RWPE1 (cell line): Measurements from ENCODE around the gene HNRNPU.

Experiments
- CTCF ChIA-PET: fragments of 350-600 bp; sonication (Branson Sonifier 250); formaldehyde crosslinking; extraction: SDS; loops from one replicate; lab custom pipeline; 2021; lab: Yijun Ruan, JAX
- POLR2A ChIA-PET: fragments of 400-600 bp; formaldehyde crosslinking; extraction: SDS; loops from one replicate; lab custom pipeline; 2020; ENCODE audit warnings: antibody characterized with exemption; ENCODE audit not compliant: low non-redundant PET; lab: Yijun Ruan, JAX
- DNase-seq: peaks from one replicate; pipeline ENCODE4 v3.0.0; 2012; ENCODE audit warnings: low spot score
- H3K27ac ChIP-seq: fragments of 450-650 bp; 2 replicates; pipeline ENCODE4 v1.5.1; 2017
- TF ChIP-seq, protein P1 (sequence below): fragments of 450-650 bp; conservative IDR thresholded peaks from 2 replicates; pipeline ENCODE4 v1.5.1; 2017; ENCODE audit warnings: low read depth, mild to moderate bottlenecking

The HNRNPU gene

DNA sequence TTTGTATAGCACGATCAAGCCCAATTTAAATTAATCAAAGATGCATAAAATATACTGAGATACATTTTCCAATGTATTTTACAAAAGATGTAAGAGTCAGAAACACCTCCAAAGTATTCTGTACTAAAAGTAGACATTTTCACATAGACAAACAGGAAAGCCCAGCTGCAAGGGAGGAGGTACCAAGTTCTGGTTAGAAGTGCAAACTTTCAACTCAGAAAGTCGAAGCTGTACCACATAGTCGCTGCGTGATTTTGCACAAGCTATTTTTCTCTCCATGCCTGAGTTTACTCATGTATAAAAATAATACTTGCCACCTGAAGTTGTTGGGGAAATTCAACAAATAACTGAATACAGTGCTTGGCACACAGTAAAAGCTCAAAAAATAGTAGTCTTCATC, 5.6 kb upstream of the HNRNPU start:
- no peak for DNase-seq

DNA sequence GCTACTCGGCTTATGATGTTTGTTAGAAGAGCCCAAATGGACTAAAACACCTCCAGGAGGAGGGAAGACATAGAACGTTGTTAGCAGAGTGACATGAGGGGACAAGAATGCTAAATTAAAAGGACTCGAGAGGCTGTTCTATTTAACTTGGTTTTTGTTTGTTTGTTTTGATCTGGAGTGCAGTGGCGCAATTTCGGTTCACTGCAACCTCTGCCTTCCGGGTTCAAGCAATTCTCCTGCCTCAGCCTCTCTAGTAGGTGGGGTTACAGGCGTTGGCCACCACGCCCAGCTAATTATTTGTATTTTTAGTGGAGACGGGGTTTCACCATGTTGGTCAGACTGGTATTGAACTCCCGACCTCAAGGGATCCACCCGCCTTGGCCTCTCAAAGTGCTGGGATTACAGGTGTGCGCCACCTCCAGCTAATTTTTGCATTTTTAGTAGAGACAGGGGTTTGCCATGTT, 5.1 kb upstream of the HNRNPU start:
- ChIA-PET CTCF (interaction anchor here (0.5 to 2.1 kb wide), 2 partner anchors 174 to 990 kb away, joined by 3 to 6 read pairs; no protein-coding TSS in a partner anchor), POLR2A (no interaction called here)
- H3K27ac ChIP-seq: no peak overlapping the region
- TF ChIP-seq, protein P1, sequence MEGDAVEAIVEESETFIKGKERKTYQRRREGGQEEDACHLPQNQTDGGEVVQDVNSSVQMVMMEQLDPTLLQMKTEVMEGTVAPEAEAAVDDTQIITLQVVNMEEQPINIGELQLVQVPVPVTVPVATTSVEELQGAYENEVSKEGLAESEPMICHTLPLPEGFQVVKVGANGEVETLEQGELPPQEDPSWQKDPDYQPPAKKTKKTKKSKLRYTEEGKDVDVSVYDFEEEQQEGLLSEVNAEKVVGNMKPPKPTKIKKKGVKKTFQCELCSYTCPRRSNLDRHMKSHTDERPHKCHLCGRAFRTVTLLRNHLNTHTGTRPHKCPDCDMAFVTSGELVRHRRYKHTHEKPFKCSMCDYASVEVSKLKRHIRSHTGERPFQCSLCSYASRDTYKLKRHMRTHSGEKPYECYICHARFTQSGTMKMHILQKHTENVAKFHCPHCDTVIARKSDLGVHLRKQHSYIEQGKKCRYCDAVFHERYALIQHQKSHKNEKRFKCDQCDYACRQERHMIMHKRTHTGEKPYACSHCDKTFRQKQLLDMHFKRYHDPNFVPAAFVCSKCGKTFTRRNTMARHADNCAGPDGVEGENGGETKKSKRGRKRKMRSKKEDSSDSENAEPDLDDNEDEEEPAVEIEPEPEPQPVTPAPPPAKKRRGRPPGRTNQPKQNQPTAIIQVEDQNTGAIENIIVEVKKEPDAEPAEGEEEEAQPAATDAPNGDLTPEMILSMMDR: no peak
- DNase-seq: no peak

More for the DNA sequence above, 5.6 kb upstream of the HNRNPU start:
- no peak overlapping the region for H3K27ac ChIP-seq
- CTCF ChIA-PET: interaction anchor here (2.1 kb wide), 1 partner anchor 173 kb away, joined by 6 read pairs; no protein-coding TSS in a partner anchor
- TF ChIP-seq, protein P1: no peak
- POLR2A ChIA-PET: no interaction called here

DNA sequence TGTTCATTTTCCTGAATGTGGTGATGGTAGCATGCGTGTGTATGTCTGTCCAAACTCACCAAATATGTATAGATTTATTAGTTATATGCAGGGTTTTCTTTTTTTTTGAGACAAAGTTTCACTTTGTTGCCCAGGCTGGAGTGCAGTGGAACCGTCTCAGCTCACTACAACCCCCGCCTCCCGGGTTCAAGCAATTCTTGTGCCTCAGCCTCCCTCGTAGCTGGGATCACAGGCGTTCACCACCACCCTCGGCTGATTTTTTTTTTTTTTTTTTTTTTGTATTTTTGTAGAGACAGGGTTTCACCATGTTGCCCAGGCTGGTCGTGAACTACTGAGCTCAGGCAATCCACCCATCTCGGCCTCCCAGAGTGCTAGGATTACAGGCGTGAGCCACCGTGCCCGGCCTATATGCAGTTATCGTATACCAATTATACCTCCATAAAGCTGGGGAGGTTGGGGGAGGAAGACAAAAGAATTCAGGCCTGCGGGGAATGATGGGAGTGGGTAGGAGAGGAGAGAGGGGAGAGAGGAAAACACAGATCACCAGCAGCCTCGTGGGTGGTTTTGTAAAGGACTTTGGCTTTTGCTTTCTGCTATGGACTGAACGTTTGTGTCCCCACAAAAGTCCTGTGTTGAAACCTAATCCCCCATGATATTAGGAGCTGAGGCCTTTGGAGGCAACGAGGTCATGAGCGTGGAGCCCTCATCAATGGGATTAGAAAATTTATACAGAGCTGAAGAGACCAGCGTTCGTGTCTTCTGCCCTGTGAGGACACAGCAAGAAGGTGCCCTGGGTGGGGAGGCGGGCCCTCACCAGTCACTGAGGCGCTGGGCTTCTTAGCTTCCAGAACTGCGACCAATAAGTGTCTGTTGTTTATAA, 4.4 kb upstream of the HNRNPU start:
- CTCF ChIA-PET: interaction anchor here (0.5 to 2.1 kb wide), 3 partner anchors 15 to 990 kb away, joined by 3 to 6 read pairs (median 3); no protein-coding TSS in a partner anchor
- POLR2A ChIA-PET: no interaction called here
- H3K27ac ChIP-seq: no peak overlapping the region
- DNase-seq: no peak
- TF ChIP-seq, protein P1: no peak

DNA sequence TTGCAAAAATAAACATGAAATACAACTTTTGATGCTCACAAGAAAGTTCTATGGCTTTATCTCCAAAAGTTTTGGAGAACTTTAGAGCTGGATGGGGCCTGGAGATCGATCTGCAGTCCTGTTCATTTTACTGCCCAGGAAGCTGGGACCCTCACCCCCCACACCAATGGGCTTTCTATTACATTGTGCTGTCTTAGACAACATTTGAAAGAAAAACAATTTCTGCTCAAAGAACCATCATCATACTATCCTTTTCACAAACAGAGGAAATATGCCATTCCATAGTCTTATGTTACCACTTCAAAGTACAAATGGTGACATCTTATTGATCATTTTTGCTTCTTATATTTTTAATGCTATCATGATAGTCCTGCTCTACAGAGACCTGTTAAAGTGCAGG, 2.0 kb upstream of the HNRNPU start:
- H3K27ac ChIP-seq: no peak overlapping the region
- CTCF ChIA-PET: no interaction called here
- POLR2A ChIA-PET: no interaction called here
- TF ChIP-seq, protein P1: no peak
- no peak for DNase-seq

DNA sequence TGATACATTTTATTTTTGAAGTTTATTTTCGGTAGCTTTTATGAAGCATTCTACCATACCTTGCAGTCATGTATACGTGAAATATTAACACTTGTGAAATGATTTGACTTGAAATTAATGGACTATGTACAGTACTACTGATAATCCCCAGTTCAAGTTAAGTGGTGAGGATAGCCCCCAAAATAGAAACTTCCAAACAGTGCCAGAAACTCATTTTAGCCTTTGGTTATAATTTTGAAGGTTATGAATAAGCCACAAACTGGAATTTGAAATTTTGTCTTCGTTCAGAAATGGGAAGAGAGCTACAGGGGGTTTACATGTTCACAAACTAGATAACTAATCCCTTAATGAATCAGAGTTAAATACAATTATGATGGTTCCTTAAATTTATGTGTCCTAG, 1.5 kb upstream of the HNRNPU start:
- ChIA-PET CTCF (no interaction called here), POLR2A (no interaction called here)
- H3K27ac ChIP-seq: no peak overlapping the region
- TF ChIP-seq, protein P1: no peak
- DNase-seq: no peak

DNA sequence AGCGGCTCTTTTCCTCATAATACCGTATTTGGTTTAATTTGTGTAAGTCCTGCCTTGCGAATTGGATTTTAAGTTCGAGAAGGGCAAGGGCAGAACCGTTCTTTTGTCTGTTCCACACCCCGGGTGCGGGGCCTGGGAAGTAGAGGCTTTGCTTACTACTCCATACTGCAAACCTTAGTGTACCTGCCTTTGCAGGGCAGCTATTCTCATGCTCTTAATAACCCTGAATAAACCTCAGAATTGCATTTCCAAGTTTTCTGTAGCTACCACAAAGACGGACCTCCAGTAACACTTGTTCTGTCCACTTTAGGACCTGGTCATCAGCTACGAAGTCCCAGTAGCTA, 657 bp upstream of the HNRNPU start:
- no peak for DNase-seq
- TF ChIP-seq, protein P1: no peak
- CTCF ChIA-PET: interaction anchor here (0.7 kb wide), 1 partner anchor 19 kb away, joined by 3 read pairs; no protein-coding TSS in a partner anchor
- POLR2A ChIA-PET: interaction anchor here (0.5 kb wide), 1 partner anchor 166 kb away, joined by 3 read pairs; no protein-coding TSS in a partner anchor
- peak overlapping the region; percentile 97 for H3K27ac ChIP-seq
